OCI-LY3 (cell line): ENCODE data around the gene SLC25A23.

Source experiments
- EZH2phosphoT487 ChIP-seq: fragments of 200-600 bp; shearing (Covaris generic); IDR thresholded peaks from 2 replicates; pipeline ENCODE4 v1.6.1; 2018; ENCODE audit warnings: antibody characterized with exemption, mixed run types, low read depth
- TF ChIP-seq, protein P1 (sequence below): fragments of 200-600, 300-600 bp; sonication (generic); IDR thresholded peaks from 2 replicates; pipeline ENCODE4 v1.5.1; 2014; ENCODE audit warnings: antibody characterized with exemption, low read length, low read depth

DNA sequence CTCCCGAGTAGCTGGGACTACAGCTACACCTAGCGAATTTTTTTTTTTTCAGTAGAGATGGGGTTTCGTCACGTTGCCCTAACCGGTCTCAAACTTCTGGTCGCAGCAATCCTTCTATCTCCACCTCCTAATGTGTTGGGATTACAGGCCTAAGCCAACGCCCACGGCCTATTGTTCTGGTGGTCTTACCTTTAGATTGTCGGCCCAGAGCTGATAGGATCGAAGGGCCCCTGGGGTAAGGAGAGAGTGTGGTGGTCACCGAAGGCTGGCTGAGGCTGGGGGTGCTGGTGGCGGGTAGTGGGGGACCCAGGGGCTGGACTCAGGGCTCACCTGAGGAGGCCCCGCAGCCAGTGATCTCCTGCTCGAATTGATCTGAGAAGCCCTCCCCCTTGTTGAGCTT lies 11.5 kb upstream of the SLC25A23 start:
- TF ChIP-seq, protein P1, sequence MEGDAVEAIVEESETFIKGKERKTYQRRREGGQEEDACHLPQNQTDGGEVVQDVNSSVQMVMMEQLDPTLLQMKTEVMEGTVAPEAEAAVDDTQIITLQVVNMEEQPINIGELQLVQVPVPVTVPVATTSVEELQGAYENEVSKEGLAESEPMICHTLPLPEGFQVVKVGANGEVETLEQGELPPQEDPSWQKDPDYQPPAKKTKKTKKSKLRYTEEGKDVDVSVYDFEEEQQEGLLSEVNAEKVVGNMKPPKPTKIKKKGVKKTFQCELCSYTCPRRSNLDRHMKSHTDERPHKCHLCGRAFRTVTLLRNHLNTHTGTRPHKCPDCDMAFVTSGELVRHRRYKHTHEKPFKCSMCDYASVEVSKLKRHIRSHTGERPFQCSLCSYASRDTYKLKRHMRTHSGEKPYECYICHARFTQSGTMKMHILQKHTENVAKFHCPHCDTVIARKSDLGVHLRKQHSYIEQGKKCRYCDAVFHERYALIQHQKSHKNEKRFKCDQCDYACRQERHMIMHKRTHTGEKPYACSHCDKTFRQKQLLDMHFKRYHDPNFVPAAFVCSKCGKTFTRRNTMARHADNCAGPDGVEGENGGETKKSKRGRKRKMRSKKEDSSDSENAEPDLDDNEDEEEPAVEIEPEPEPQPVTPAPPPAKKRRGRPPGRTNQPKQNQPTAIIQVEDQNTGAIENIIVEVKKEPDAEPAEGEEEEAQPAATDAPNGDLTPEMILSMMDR: no peak
- no peak for TF ChIP-seq EZH2phosphoT487
